ENCODE results near the gene UBE2G2. TPM values are rescaled to one million over a fixed set of nuclear protein-coding genes. Genes with fewer than 3 reads are reported as not detected.
A peak's percentile ranks its signal among the peaks of the same experiment; 100 is the strongest.

UBE2G2 gene
- total and polyA plus RNA-seq, 2 experiments from 2014 or later = 79.4 to 86.4 TPM

DNA sequence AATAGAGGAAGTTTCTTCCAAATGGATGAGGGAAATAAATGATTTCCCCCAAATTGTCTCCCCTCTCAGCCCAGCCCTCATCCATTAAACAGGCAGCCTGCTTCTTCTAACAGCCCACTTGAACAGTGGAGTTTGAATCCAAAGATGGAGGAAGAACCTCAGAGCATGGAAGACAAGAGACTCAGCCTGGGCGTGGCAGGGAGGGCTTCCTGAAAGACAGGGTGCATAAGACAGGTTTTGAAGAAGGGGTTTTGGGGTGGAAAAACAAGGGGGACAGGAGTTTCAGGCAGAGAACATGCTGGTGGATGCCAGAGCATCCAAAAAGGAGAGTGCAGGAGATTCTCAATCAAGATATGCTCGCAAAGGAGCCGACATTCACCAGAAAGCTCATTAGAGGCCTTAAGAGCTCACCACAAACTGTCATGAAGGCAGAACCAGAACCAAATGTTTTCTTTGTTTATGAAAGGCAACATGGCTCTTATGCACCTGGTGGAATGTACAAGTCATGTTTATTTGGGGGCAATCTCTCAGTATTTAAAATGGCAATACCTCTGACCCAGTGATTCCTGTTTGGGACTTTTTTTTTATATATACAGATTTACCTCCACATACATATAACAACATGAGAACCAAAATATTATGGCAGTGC, 63.8 kb downstream of the UBE2G2 start:
- H3K27me3 ChIP-seq = no peaks in the 10 kb centered on the region
- TF ChIP-seq CTCF (IDR thresholded peaks at IDR 0.05; ENCODE audit: low read depth, low read length) = no peak
- H3K9me3 ChIP-seq (ENCODE audit: low read depth) = peaks cover 5% of the 10 kb centered on the region
- no peaks in the 10 kb centered on the region for H3K36me3 ChIP-seq
- H3K4me3 ChIP-seq = no peak overlapping the region
- no peaks in the 10 kb centered on the region for H3K4me1 ChIP-seq (ENCODE audit: low read depth)
- DNase-seq (ENCODE audit: low read depth in 1 of 2, low spot score in 1 of 2) = peak; percentile 33 to 42
- no peak overlapping the region for H3K27ac ChIP-seq

DNA sequence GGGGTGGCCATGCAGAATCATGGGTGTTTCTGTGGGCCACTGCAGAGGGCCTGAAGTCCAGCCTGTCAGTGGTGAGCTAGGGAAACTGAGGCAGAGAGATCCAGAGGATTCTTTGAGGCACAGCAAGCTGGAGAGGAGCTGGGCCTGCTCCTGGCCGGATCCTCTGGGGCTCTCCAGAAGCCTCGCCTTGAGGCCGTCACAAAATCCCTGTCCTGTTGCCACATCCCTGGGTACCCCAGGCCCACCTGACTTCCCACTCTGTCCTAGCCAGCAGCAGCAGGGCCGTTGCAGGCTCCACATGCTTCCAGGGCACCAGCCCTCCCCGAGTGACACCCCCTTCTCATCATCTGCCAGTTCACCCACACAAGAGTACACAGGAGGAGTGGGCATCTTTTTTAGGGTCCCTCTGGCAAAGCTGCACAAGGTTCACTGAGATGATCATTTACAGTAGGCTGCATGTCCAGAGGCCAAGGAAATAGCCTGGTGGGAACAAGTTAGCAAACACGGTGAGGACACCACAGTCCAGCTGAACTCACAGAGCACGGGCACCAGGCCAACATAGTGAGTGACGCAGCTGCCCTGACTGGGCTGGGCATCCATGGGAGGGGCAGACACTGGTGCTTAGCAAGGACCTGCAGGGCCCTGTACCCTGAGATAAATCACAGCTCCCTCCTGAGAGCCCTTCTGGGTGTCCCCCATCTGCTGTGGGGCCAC, 65.2 kb downstream of the UBE2G2 start:
- peaks cover 5% of the 10 kb centered on the region for H3K9me3 ChIP-seq (ENCODE audit: low read depth)
- DNase-seq (ENCODE audit: low read depth in 1 of 2, low spot score in 1 of 2) = no peak
- no peaks in the 10 kb centered on the region for H3K36me3 ChIP-seq
- H3K4me1 ChIP-seq (ENCODE audit: low read depth) = no peaks in the 10 kb centered on the region
- H3K4me3 ChIP-seq = no peak overlapping the region
- H3K27ac ChIP-seq = no peak overlapping the region
- no peak for TF ChIP-seq CTCF (IDR thresholded peaks at IDR 0.05; ENCODE audit: low read depth, low read length)
- H3K27me3 ChIP-seq = no peaks in the 10 kb centered on the region

DNA sequence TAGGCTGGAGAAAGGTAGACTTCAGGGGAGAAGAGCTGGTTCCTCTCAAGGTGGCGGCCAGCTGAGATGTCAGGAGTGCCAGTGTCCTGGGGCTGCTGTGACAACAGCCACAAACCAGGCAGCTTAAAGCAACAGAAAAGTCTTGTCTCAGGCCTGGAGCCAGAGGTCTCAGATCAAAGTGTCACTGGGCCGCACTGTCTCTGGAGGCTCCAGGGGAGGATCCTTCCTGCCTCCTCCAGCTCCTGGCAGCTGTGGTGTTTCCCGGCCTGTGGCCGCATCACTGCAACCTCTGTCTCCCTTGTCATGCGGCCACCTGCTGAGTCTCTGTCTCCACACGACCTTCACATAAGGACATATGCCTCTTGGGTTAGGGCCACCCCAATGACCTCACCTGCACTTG, 65.8 kb downstream of the UBE2G2 start:
- peaks cover 5% of the 10 kb centered on the region for H3K9me3 ChIP-seq (ENCODE audit: low read depth)
- H3K4me1 ChIP-seq (ENCODE audit: low read depth) = no peaks in the 10 kb centered on the region
- H3K27me3 ChIP-seq = no peaks in the 10 kb centered on the region
- H3K27ac ChIP-seq = no peak overlapping the region
- no peak for TF ChIP-seq CTCF (IDR thresholded peaks at IDR 0.05; ENCODE audit: low read depth, low read length)
- H3K4me3 ChIP-seq = no peak overlapping the region
- no peaks in the 10 kb centered on the region for H3K36me3 ChIP-seq
- DNase-seq (ENCODE audit: low read depth in 1 of 2, low spot score in 1 of 2) = no peak

GRCh38 chr21:44734841-44735240, 66.8 kb downstream of the UBE2G2 start:
- no peak for DNase-seq (ENCODE audit: low read depth in 1 of 2, low spot score in 1 of 2)

DNA sequence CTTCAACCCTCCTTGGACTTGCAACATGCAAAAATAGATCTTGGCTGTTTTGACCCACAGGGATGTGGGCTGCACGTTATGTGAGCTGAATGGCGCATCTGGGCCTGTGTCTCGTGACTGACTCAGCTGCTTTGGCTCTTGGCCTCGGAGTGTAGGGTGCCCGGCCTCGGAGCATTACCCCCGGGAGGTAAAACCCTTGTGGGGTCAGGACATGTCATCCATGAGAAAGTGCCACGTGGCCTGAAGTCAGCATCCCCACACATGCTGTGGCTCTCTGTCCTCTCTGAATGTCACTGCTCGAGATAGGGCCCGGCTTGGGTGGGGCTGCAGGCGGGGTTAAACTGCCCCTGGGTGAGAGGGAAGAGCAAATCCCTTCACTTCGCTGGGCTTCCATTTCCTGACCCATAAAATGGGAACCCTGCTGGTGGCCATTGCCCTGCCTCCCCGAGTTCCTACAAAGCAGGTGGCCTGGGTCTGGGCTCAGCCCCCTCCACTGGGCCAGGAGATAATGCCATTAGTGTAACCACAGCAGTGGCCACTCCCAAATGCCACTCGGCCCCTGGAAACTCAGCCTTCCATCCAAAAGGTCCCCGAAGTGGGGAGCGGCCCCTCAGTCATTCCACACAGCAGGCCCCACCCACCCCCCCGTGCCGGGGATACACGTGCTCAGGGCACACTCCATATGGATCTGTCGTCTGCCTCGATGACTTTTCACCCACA, 67.4 kb downstream of the UBE2G2 start:
- Histone ChIP-seq H3K4me1 (ENCODE audit: low read depth) (no peaks in the 10 kb centered on the region), H3K4me3 (no peak overlapping the region), H3K9me3 (ENCODE audit: low read depth) (peaks cover 5% of the 10 kb centered on the region), H3K36me3 (no peaks in the 10 kb centered on the region), H3K27ac (no peak overlapping the region), H3K27me3 (no peaks in the 10 kb centered on the region)
- DNase-seq (ENCODE audit: low read depth in 1 of 2, low spot score in 1 of 2) = no peak
- TF ChIP-seq CTCF (IDR thresholded peaks at IDR 0.05; ENCODE audit: low read depth, low read length) = no peak

More at GRCh38 chr21:44734841-44735240, 66.8 kb downstream of the UBE2G2 start:
- peaks cover 5% of the 10 kb centered on the region for H3K9me3 ChIP-seq (ENCODE audit: low read depth)
- H3K27ac ChIP-seq = no peak overlapping the region
- H3K36me3 ChIP-seq = no peaks in the 10 kb centered on the region
- H3K27me3 ChIP-seq = no peaks in the 10 kb centered on the region
- no peak for TF ChIP-seq CTCF (IDR thresholded peaks at IDR 0.05; ENCODE audit: low read depth, low read length)
- no peaks in the 10 kb centered on the region for H3K4me1 ChIP-seq (ENCODE audit: low read depth)
- no peak overlapping the region for H3K4me3 ChIP-seq

All from cardiac muscle cell (in vitro differentiated cells and primary cell).